HG03571 (cell line): ENCODE results near the gene GYPC.
"Not testable (repeated sequence)": the region's sequence is repeated elsewhere in the genome, so short reads cannot be mapped to it uniquely, and the experiment has no call there.

Experiments
- ATAC-seq: cut with Tn5 transposase; IDR thresholded peaks from one replicate; pipeline ENCODE4 v1.9.1; 2021; ENCODE audit not compliant: unreplicated experiment

GYPC gene

GRCh38 chr2:126668254-126668653 is 12.3 kb downstream of the GYPC start:
- ATAC-seq: no peak

GRCh38 chr2:126669772-126670171 is 13.8 kb downstream of the GYPC start:
- ATAC-seq: no peak

DNA sequence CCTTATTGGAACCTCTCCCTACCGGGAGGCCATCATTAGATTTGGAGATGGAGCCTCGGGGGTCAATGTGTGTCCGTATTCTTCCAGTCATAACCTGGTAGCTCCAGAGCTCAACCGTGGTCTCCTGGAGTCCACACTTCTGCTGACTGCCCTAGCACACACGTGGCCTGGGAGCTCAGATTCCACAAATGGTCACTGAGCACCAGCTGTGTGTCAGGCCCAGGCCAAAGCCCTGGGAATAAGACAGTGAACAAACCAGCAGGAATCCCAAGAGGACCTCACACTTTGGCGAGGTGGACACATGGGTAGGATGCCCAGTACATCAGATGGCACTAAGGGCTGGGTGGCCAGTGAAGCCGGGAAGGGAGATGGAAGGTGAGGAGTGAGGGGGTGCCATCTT is 15.5 kb downstream of the GYPC start:
- no peak for ATAC-seq

GRCh38 chr2:126672980-126673605 is 17.1 kb downstream of the GYPC start:
- no peak for ATAC-seq

DNA sequence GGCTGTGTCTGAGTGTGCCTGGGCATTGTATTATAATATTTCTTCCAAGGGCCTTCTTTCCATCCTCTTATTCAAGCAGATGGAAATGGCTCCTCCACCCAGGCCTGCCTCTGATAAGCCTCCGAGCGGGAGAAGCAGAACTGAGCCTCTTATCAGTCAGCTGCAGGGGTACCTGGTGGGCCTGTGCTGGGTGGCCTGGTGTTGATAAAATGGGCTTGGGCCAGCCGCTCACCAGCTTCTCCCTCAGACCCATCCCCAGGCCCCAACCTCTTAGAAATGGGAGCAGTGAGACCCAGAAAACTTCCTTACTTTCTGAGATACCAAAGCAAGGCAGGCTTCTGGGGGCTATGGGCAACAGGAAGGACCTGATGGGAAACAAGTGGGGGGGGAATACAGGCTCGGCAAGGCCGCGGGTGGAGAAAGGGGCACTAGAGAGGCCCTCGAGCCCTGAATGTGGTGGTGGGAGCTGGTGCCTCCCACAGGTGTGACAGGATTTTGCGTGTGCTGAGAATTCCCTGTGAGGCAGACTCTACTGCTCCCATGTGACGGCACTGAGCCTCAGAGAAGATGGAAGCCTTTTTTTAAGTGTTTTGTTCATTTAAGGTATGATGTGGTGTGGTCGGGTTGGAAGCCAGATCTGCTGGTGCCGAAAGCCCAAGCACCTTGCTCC is 18.3 kb downstream of the GYPC start:
- ATAC-seq: no peak

DNA sequence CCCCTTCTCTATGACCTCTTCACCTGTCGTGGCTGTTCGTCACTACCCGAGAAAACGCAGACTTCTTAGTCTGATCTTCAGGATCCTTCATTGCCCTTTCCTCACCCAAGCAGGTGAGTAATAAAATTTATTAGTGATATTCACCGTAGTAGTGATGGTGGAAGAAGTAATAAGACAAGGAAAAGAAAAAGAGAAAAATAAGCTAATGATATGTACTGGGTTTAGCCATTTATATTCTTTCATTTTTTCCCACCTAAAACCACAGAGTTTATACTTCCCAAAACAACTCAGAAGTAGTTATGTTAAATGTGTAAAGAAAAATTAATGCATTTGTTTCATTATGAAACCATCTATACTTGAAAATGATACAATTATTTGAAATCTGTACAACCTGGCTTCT is 19.7 kb downstream of the GYPC start:
- no peak for ATAC-seq

- ATAC-seq: no peak
These were observed 20.5 kb downstream of the GYPC start for GRCh38 chr2:126676221-126677175.

DNA sequence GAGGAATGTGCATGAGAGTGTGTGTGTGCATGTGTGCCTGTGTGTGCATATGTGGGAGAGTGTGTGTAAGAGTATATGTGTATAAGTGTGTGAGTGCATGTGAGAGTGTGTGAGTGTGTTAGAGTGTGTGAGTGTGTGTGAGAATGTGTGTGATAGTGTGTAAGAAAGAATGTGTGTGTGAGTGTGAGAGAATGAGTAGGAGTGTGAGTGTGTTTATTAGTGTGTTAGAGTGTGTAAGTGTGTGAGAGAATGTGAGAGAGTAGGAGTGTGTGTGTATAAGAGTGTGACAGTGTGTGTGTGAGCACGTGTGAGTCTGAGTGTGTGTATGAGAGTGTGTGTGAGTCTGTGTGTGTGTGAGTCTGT is 21.2 kb downstream of the GYPC start:
- no peak for ATAC-seq

- no peak for ATAC-seq
These were observed 22.5 kb downstream of the GYPC start for GRCh38 chr2:126678269-126679065.

- ATAC-seq: no peak
These were observed 23.2 kb downstream of the GYPC start for GRCh38 chr2:126679094-126679713.

DNA sequence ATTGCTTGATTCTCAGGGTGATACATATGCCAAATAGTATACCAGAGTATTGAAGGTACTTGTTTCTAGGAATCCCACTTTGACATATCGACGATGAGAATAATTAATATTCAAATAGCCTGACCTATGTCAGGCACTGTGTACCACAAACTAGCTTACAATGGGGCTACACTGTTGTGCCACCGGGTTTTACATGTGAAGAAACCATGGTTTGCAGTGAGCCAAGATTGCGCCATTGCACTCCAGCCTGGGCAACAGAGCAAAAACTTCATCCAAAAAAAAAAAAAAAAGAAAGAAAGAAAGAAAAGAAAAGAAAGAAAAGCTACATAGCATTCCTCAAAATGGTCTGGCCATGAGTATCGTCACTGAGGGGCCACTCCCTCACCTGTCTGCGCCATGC is 25.5 kb downstream of the GYPC start:
- ATAC-seq: no peak

DNA sequence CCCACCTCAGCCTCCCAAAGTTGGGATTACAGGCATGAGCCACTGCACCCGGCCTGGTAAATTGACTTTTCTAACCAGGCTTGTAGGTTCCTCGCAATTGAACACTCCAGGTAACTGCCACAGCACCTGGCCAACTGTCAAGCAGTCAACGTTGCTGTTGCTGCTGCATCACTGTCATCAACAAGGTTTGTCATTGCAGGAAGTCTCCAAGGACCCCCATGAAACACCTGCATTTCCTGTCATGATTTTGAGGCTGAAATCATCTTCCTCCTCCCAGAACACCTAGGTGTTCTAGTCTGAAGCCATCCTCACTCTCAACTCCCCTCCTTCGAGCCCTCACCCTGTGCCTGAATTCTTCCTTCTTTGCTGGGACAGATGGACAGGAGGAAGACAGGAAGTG is 29.7 kb downstream of the GYPC start:
- ATAC-seq: no peak

GRCh38 chr2:126686286-126686685 is 30.3 kb downstream of the GYPC start:
- no peak for ATAC-seq

DNA sequence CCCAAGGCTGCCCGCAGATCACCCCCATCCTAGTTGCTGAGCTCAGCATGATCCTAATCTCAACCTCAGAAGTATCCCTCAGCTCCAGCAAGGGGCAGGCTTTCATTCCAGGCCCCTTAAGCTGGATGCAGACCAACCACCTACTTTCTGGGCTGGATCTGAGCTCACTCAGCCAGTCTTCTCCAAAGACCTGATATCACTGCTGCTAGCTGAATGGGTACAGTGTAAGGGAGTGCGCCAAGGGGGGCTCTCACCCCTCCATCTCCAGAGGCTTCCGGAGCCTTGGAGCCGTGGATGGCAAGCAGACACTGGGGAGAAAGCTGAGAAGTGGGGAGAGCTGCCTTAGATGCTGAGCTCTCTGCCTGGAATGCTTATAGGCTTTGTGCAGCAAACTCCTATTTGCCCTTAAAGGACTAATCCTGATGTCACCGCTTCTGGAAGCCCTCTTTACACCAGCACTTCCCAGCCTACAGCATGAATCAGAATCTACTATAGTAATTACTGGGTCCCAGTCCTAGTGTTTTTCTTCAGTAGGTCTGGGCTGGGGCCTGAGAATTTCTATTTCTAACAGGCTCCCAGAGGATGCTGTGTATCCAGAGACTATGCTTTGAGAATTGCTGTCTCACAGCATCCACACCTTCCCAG is 31.0 kb downstream of the GYPC start:
- ATAC-seq: no peak

DNA sequence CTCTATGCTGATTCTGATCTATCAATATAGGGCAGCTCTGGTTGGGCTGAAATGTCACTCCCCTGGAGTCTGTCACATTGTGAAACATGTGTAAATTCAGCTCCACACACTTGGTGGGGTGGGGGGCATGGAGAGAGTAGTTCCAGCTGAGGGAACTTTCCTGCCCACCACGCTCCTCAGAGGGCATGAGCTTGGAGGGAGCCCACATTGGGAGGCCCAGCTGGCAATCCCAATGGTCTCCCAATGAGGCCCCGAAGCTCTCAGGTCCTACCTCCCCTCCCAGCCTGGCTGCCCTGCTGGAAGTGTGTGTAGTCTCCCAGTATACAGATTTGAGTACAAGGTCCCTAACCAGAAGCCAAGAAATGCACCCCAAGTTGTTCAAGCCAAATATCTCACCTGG is 31.5 kb downstream of the GYPC start:
- ATAC-seq: no peak

DNA sequence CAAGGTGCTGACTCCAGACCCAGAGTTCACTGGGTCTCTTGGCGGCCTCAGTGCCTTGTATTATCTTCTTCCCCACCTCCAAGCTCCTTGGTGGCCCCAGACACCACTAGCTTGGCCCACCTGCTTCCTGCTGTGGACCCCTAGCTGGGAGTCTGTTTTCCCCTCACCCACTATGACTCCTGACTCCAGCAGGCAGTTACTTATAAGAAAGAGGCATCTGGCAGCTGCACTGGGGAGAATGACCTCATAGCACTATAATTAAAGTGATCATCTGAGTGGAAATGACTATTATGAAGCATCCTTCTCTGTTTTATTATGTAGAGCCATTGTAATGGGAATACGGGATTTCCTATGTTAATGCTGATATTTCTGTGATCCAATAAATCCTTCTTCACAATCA is 32.6 kb downstream of the GYPC start:
- not testable (repeated sequence) for ATAC-seq

DNA sequence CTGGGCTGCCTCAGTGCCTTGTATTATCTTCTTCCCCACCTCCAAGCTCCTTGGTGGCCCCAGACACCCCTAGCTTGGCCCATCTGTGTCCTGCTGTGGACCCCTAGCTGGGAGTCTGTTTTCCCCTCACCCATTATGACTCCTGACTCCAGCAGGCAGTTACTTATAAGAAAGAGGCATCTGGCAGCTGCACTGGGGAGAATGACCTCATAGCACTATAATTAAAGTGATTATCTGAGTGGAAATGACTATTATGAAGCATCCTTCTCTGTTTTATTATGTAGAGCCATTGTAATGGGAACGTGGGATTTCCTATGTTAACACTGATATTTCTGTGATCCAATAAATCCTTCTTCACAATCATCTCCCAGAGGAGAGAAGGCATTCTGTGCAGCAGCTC is 36.3 kb downstream of the GYPC start:
- ATAC-seq: not testable (repeated sequence)

DNA sequence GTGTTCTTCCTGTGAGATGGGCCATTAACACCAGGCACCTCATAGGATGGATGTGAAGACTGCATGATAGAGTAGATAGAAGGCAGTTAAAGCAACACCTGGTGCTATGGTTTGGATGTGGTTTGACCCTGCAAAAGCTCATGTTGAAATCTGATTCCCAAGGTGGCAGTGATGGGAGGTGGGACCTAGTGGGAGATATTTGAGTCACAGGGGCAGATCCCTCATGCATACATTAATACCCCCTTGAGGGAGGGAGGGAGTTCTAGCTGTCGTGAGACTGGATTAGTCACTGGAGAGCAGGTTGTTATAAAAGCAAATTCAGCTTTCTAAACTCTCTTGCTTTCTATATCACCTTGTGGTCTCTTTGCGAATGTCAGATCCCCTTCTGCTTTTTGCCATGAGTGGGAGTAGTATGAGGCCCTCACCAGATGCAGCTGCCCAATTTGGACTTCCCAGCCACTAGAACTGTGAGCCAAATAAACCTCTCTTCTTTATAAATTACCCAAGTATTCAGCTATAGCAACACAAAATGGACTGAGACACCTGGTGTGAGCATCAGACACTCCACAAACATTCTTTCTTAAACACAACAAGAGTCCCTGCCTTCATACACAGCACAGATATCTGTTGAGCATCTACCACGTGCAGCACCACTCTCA is 37.1 kb downstream of the GYPC start:
- ATAC-seq: not testable (repeated sequence)

DNA sequence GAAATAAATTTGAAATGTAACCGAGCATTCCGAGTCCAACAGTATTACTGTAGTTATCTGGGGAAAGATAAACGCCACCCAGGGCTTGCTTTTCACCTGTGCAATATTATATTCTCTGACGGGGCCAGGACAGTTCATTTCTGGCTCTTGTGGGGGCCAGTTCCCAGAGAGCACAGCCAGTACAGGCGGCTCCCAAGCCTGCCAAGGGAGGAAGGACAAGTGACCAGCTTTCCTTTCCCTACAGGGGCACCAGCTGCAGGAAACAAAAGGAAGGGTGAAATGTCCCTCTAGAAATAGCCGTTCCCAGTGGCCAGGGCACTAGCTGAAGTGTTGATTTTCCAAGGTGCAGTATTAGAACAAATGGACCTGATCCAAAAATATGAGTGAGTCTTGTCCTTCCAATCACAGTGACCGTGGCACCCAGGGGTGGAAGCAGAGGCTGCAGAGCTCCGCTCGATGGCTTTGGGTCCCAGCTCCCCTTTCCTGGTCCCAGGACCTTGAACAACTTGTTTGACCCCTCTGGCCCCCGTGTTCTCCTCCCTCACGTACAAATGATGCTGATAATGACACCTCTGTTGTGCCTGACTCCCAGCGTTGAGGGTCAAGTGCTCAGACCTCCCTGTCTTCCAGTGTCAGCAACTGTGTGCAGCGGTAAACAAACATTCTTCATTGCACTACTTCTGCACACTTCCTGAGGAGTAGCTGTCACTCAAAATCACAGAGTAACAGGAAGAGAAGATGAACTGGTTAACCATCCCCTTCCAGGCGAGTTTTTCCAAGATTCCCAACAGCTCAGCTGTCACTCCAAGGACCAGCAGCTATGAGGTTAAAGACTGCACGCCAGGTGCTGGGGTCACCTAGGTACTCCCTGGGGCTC is 40.9 kb downstream of the GYPC start:
- no peak for ATAC-seq
